ENCODE results near the gene FAM234B.

DNA sequence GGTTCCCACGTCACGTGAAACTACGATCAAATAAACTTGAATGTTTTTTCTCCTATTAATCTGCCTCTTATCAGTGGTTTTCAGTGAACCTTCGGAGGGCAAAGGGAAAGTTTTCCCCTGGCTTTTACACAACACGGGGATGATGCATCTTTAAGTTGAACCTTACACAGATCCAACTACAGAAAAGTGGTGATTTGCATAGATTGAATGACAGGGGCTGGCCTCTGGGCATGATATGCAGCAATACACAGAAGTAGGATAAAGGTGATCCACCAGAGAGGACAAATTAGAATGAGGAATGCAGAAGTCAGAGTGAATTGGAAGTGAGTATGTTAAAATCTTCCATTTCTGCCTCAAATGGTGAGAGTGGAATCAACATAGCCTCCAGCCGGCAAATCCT lies 47.7 kb downstream of the FAM234B start:
- TF ChIP-seq EGR1 (IDR thresholded peaks at IDR 0.05; ENCODE audit: borderline replicate concordance, low read depth, low read length) (no peak), RNF2 (IDR thresholded peaks at IDR 0.05; ENCODE audit: borderline replicate concordance, low read depth, low read length, missing control alignments, poor library complexity, severe bottlenecking) (no peak), FOSL1 (IDR thresholded peaks at IDR 0.05; ENCODE audit: insufficient read depth, low read depth, low read length) (no peak), GABPA (IDR thresholded peaks at IDR 0.05; ENCODE audit: borderline replicate concordance, insufficient read depth, low read length) (no peak), RBBP5 (IDR thresholded peaks at IDR 0.05; ENCODE audit: borderline replicate concordance, low read depth, low read length) (no peak), BACH1 (IDR thresholded peaks at IDR 0.05; ENCODE audit: low read length) (no peak)
- TF ChIP-seq, protein P1, sequence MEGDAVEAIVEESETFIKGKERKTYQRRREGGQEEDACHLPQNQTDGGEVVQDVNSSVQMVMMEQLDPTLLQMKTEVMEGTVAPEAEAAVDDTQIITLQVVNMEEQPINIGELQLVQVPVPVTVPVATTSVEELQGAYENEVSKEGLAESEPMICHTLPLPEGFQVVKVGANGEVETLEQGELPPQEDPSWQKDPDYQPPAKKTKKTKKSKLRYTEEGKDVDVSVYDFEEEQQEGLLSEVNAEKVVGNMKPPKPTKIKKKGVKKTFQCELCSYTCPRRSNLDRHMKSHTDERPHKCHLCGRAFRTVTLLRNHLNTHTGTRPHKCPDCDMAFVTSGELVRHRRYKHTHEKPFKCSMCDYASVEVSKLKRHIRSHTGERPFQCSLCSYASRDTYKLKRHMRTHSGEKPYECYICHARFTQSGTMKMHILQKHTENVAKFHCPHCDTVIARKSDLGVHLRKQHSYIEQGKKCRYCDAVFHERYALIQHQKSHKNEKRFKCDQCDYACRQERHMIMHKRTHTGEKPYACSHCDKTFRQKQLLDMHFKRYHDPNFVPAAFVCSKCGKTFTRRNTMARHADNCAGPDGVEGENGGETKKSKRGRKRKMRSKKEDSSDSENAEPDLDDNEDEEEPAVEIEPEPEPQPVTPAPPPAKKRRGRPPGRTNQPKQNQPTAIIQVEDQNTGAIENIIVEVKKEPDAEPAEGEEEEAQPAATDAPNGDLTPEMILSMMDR (IDR thresholded peaks at IDR 0.05; ENCODE audit: control extremely low read depth in 1 of 3, insufficient read depth in 1 of 3, low read depth in 1 of 3, low read length in 3 of 3): no peak
